GM19193 (cell line): Measurements from ENCODE around the gene LCN12.

Experiments
- POLR2A ChIP-seq: IDR thresholded peaks from 4 replicates; pipeline ENCODE4 v1.6.1; 2011; ENCODE audit not compliant: insufficient read depth, insufficient read length; ENCODE audit errors: extremely low read depth

Gene LCN12

DNA sequence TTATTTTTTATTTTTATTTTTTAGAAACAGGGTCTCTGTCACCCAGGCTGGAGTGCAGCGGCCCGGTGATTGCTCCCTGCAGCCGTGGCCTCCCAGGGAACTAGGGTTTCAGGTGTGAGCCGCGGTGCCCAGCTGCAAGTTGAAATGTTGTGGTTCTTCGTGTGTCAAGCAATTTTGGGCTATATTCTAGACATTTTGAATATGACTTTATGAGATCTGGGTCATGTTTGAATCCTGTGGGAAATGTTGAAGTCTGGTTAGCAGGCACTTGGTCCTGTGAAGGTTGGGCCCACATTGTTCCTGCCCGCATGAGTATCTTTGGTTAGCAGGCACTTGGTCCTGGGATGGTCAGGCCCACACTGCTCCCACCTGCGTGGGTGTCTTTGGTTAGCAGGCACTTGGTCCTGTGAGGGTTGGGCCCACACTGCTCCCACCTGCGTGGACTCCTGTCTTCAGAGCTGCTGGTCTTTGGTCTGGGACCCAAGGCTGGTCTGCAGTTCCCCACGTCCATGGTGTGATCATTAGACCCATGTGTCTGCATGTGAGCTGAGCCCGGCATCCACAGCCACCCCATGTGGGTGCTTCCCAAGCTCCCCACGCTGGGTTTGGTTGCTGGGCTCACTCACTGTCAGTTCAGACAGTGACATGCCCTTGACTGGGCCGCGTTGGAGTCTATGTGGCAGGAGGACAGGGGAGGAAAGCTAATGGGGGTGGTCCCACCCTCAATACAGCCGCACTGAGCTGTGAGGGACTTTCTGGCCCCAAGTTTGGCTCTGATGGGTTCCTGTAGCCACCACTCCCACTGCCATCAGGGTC, 14.7 kb upstream of the LCN12 start:
- TF ChIP-seq POLR2A = no peak

GRCh38 chr9:136939431-136939995, 12.6 kb upstream of the LCN12 start:
- no peak for TF ChIP-seq POLR2A

- no peak for TF ChIP-seq POLR2A
These were observed 12.0 kb upstream of the LCN12 start for GRCh38 chr9:136939996-136940525.

- TF ChIP-seq POLR2A = no peak
These were observed 11.4 kb upstream of the LCN12 start for GRCh38 chr9:136940526-136941230.

DNA sequence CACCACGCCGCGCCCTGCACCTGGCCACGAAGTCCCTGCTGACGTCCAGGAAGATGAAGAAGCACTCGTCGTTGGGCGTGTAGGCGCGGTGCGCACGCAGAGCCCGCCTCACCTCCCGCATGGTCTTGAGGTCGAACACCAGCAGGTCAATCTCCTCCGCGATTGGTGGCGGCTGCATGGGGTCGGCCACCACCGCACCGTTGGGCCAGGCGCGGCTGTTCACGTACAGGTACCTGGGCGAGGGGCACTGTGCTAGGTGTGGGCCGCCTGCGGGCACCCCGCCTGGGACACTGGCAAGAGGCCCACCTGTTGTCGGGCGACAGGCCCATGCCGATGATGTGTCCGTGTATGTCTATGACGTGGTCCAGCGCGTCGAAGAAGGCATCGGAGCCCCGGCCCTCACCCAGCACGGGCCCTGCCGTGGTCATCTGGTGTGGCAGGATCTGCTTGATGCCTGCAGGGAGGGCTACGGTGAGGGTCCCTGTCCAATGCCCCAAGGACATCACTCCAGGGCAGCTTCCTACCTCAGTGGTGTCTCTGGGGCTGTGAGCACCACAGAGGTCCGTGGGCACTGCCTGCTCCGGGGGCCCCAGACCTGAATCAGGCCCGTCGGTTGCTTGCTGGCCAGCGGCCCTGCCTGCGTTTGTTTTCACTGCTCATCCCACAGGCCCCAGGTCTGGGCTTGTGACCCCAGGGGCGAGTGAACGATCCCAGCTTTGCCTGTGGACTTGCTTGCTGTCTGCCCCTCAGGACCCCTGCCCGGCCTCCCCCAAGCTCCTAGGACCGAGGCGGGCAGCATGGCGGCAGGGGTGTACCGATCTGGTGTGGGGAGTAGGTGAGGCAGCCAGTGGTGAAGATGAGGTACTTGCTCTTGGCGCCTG, 10.6 kb upstream of the LCN12 start:
- TF ChIP-seq POLR2A = no peak

DNA sequence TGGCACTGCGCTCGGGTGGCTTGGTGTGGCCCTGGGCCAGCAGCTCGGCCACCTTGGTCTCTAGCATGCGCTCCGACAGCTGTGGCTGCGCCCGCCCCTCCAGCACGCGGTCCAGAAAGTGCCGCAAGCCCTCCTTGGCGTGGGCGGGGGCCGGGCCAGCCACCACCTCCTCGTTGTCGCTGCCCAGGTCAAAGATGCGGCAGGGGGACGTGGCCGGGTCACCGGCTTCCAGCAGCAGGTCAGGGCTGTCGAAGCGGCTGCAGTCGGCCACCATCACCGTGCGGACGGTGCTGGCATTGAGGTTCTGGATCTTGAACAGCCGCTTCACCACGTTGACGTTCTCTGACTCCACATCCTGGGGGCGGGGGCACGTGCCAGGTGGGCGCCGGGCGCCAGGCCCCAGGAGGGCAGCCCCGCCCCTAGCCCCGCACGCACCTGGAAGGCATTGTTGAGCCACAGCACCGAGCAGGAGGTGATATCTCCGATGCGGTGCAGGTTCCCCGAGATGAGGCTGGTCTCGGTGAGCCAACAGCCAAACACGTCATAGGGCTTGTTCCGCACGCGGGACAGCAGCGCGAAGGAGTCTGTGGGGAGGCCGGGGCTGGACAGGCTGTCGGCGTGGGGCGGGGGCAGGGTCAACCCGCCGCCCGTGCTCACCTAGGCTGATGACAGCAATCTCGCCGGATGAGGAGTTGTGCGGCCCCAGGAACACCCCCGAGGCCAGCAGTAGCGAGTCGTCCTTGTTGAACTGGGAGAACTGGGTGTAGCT, 9.8 kb upstream of the LCN12 start:
- TF ChIP-seq POLR2A = no peak

DNA sequence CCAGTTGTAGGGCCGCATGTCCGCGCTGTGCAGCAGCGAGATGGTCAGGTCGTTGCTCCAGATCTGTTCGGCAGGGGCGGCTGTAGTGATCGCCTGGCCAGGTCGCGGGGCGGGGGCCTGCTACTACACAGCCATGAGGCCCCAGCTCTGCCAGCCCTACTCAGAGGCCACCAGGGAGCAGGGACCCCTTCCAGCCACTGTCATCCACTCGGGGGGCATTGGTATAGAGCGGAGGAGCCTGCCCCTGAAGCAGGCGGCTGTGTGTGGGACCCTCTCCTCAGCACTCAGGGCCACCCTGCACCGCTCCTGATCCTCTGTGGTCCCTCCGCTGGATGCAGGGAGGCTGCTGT, 9.2 kb upstream of the LCN12 start:
- TF ChIP-seq POLR2A = no peak

DNA sequence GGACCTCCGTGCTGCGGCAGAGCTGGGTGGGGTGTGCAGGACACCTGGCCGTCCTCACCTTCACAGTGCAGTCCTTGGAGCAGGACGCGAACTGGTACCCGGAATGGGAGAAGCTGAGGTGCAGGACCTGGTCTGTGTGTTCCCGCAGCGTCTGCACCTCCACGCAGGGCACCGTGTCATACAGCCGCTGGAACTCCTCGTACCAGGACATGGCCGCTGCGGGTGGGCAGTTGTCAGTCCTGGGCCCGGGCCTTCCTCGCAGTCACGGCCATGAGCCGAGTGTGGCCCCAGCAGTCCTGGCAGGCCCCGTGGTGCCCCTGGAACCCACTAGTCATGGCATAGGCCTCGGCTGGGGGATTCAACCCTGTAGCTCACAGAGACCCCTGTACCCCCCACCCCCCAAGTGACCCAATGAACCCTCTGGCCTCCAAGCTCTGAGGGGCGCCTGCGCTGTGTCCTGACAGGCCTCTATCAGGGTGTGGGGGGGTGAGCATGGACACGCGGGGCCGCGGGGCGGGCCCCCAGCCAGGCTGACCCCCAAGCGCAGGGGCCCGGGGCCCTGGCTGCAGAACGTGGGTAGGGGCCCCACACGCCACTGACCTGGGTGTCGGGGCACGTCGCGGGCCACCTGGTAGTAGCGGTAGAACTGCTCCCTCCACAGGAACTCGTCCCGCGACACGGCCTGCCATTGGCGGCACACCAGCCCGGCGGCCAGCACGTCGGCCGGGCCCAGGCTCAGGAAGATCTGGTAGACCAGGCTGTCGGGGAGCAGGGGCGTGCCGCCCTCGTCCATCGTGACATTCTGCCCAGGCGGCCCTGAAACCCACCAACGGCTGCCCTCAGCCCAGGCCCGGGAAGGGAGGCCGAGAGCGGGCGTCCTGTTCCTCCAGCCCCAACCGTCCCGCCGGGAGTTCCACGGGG, 8.5 kb upstream of the LCN12 start:
- no peak for TF ChIP-seq POLR2A

- TF ChIP-seq POLR2A = no peak
These were observed 7.9 kb upstream of the LCN12 start for GRCh38 chr9:136944212-136944518.

GRCh38 chr9:136944519-136945332, 7.3 kb upstream of the LCN12 start, which contains the start of the genes C8G and FBXW5:
C8G (plus strand) TSS chr9:136945243; CDS start chr9:136945321, 78 bp downstream.
FBXW5 (minus strand) TSS chr9:136944738; CDS start chr9:136944083, 655 bp downstream.
- peak; percentile 71 for TF ChIP-seq POLR2A

GRCh38 chr9:136945333-136946227, 6.5 kb upstream of the LCN12 start:
- TF ChIP-seq POLR2A = no peak
